CD4-positive, alpha-beta memory T cell (primary cell): ENCODE measurements around the gene HMGN2. TPM values are rescaled to one million over a fixed set of nuclear protein-coding genes. Genes with fewer than 3 reads are reported as not detected.

Experiments used
- CTCF ChIA-PET: fragments of 350-600 bp; sonication (Branson Sonifier 250); formaldehyde crosslinking; loops from one replicate; lab custom pipeline; 2021; ENCODE audit warnings: inconsistent platforms; ENCODE audit not compliant: partially characterized antibody; lab: Charles Lee
- POLR2A ChIA-PET: fragments of 350-600 bp; sonication (Branson Sonifier 250); formaldehyde crosslinking; loops from one replicate; lab custom pipeline; 2021; ENCODE audit not compliant: partially characterized antibody; lab: Charles Lee
- DNase-seq, 5 donors: peaks; one replicate each; pipeline versions ENCODE4 v3.0.0 to v3.0.0-alpha.2; 2020 to 2022; ENCODE audit warnings: mixed read lengths in 1 of 5
- H3K27ac ChIP-seq: one replicate; pipeline ENCODE4 v1.7.0; 2013; ENCODE audit warnings: low read depth, low read length
- H3K27me3 ChIP-seq: 2 replicates; pipeline ENCODE4 v1.7.0; 2013; ENCODE audit warnings: mild to moderate bottlenecking, low read length, moderate library complexity; ENCODE audit not compliant: insufficient read depth
- H3K36me3 ChIP-seq: 2 replicates; pipeline ENCODE4 v1.7.0; 2013; ENCODE audit warnings: mild to moderate bottlenecking, low read length, moderate library complexity; ENCODE audit not compliant: insufficient read depth
- H3K4me1 ChIP-seq: 2 replicates; pipeline ENCODE4 v1.7.0; 2013; ENCODE audit warnings: mild to moderate bottlenecking, low read length, moderate library complexity; ENCODE audit not compliant: insufficient read depth
- H3K4me3 ChIP-seq, 2 donors: one replicate each; pipeline ENCODE4 v1.7.0; 2013; ENCODE audit warnings: low read length in 2 of 2, mild to moderate bottlenecking in 1 of 2
- H3K9me3 ChIP-seq, 2 donors: one replicate each; pipeline ENCODE4 v1.7.0; 2013; ENCODE audit warnings: low read length in 2 of 2, control low read depth in 1 of 2; ENCODE audit not compliant: control insufficient read depth in 1 of 2
- H3K27ac Mint-ChIP-seq, 7 donors: one replicate each; pipeline ENCODE4 v1.8.0; 2020 to 2021; ENCODE audit warnings: mixed read lengths in 7 of 7, mild to moderate bottlenecking in 6 of 7, inconsistent platforms in 3 of 7, moderate library complexity in 3 of 7
- H3K27me3 Mint-ChIP-seq, 2 donors: one replicate each; pipeline ENCODE4 v1.8.0; 2020 to 2021; ENCODE audit warnings: mixed read lengths in 2 of 2
- H3K36me3 Mint-ChIP-seq, 2 donors: one replicate each; pipeline ENCODE4 v1.8.0; 2020 to 2021; ENCODE audit warnings: mixed read lengths in 2 of 2, inconsistent platforms in 1 of 2, mild to moderate bottlenecking in 1 of 2
- H3K4me1 Mint-ChIP-seq, 4 donors: one replicate each; pipeline ENCODE4 v1.8.0; 2020 to 2021; ENCODE audit warnings: mixed read lengths in 4 of 4, mild to moderate bottlenecking in 1 of 4
- H3K4me3 Mint-ChIP-seq, 8 donors: one replicate each; pipeline ENCODE4 v1.8.0; 2020 to 2021; ENCODE audit warnings: mixed read lengths in 8 of 8, mild to moderate bottlenecking in 7 of 8, moderate library complexity in 6 of 8, inconsistent platforms in 3 of 8
- H3K9me3 Mint-ChIP-seq, 8 donors: one replicate each; pipeline ENCODE4 v1.8.0; 2020 to 2021; ENCODE audit warnings: mixed read lengths in 8 of 8, mild to moderate bottlenecking in 5 of 8, inconsistent platforms in 3 of 8, moderate library complexity in 1 of 8
- intact Hi-C: fragments of 100-400 bp; cut with micrococcal nuclease; formaldehyde crosslinking; loops from one replicate; pipeline ENCODE4 v1.15.1; 2023
- polyA plus RNA-seq, 2 donors: library from polyadenylated mRNA; unstranded; fragments of 300-500 nt; fragmentation: Illumina TruSeq; gene quantifications; one replicate each; pipeline ENCODE4 v1.2.3, GENCODE V29; 2021
- total RNA-seq, 2 experiments: library from RNA; stranded (reverse); gene quantifications; one replicate each; pipeline ENCODE4 v1.2.3, GENCODE V29; 2021

Gene HMGN2
- total and polyA plus RNA-seq, 4 experiments from 2014 or later: 341 to 681 (median 464) TPM

GRCh38 chr1:26476958-26477357 lies 4.7 kb downstream of the HMGN2 start:
- Histone ChIP-seq H3K27me3 (no peaks in the 10 kb centered on the region), H3K36me3 (peaks cover 38% of the 10 kb centered on the region), H3K9me3 (no peaks in the 10 kb centered on the region), H3K27ac (no peak overlapping the region), H3K4me1 (peaks cover 31% of the 10 kb centered on the region), H3K4me3 (no peak overlapping the region)
- Mint-ChIP-seq H3K27ac (peak overlapping the region in 3 of 7 donors; percentile 53 to 76 (median 55)), H3K36me3 (peaks cover 40 to 53% of the 10 kb centered on the region in 2 donors), H3K4me3 (no peak overlapping the region), H3K9me3 (peaks cover 0 to 2% (median 0%) of the 10 kb centered on the region in 8 donors), H3K4me1 (peaks cover 20 to 52% (median 32%) of the 10 kb centered on the region in 4 donors), H3K27me3 (no peaks in the 10 kb centered on the region)
- DNase-seq: no peak
- ChIA-PET POLR2A (interaction anchor here (0.8 kb wide), 1 partner anchor 24 kb away, joined by 3 read pairs; no protein-coding TSS in a partner anchor), CTCF (interaction anchor here (0.7 kb wide), 1 partner anchor 64 kb away, joined by 3 read pairs; no protein-coding TSS in a partner anchor)
- intact Hi-C loops: loop anchor here (10.0 kb wide), 1 partner anchor 1042 kb away; the partner anchor contains the start of gene MACO1

GRCh38 chr1:26477446-26478152 lies 5.4 kb downstream of the HMGN2 start:
- H3K36me3 Mint-ChIP-seq: peaks cover 40 to 51% of the 10 kb centered on the region in 2 donors
- CTCF ChIA-PET: interaction anchor here (0.7 kb wide), 1 partner anchor 63 kb away, joined by 3 read pairs; no protein-coding TSS in a partner anchor
- Histone ChIP-seq H3K27ac (no peak overlapping the region), H3K27me3 (no peaks in the 10 kb centered on the region), H3K4me3 (no peak overlapping the region), H3K4me1 (peaks cover 30% of the 10 kb centered on the region), H3K36me3 (peaks cover 38% of the 10 kb centered on the region), H3K9me3 (no peaks in the 10 kb centered on the region)
- H3K27ac Mint-ChIP-seq: peak overlapping the region in 5 of 7 donors; percentile 42 to 75 (median 49)
- intact Hi-C loops: loop anchor here (10.0 kb wide), 1 partner anchor 1043 kb away; the partner anchor contains the start of gene MACO1
- DNase-seq: no peak
- H3K4me3 Mint-ChIP-seq: peak overlapping the region in 1 of 8 donors; percentile 39
- peaks cover 20 to 48% (median 31%) of the 10 kb centered on the region in 4 donors for H3K4me1 Mint-ChIP-seq
- H3K9me3 Mint-ChIP-seq: peaks cover 0 to 3% (median 0%) of the 10 kb centered on the region in 8 donors
- POLR2A ChIA-PET: interaction anchor here (0.8 kb wide), 1 partner anchor 23 kb away, joined by 3 read pairs; no protein-coding TSS in a partner anchor
- H3K27me3 Mint-ChIP-seq: no peaks in the 10 kb centered on the region

GRCh38 chr1:26478159-26478558 lies 5.9 kb downstream of the HMGN2 start:
- Histone ChIP-seq H3K4me1 (peaks cover 30% of the 10 kb centered on the region), H3K9me3 (no peaks in the 10 kb centered on the region), H3K4me3 (no peak overlapping the region), H3K36me3 (peaks cover 38% of the 10 kb centered on the region), H3K27me3 (no peaks in the 10 kb centered on the region), H3K27ac (no peak overlapping the region)
- intact Hi-C loops: loop anchor here (10.0 kb wide), 1 partner anchor 1043 kb away; the partner anchor contains the start of gene MACO1
- DNase-seq: no peak
- POLR2A ChIA-PET: interaction anchor here (0.9 kb wide), 1 partner anchor 23 kb away, joined by 4 read pairs; no protein-coding TSS in a partner anchor
- CTCF ChIA-PET: interaction anchor here (2.1 kb wide), 1 partner anchor 8 kb away, joined by 7 read pairs; no protein-coding TSS in a partner anchor
- H3K9me3 Mint-ChIP-seq: peaks cover 0 to 3% (median 0%) of the 10 kb centered on the region in 8 donors
- peak overlapping the region in 1 of 7 donors; percentile 42 for H3K27ac Mint-ChIP-seq
- no peaks in the 10 kb centered on the region for H3K27me3 Mint-ChIP-seq
- no peak overlapping the region for H3K4me3 Mint-ChIP-seq
- H3K4me1 Mint-ChIP-seq: peaks cover 20 to 45% (median 31%) of the 10 kb centered on the region in 4 donors
- peaks cover 39 to 49% of the 10 kb centered on the region in 2 donors for H3K36me3 Mint-ChIP-seq

GRCh38 chr1:26478988-26479387 lies 6.7 kb downstream of the HMGN2 start:
- Mint-ChIP-seq H3K36me3 (peaks cover 31 to 40% of the 10 kb centered on the region in 2 donors), H3K9me3 (peaks cover 0 to 3% (median 0%) of the 10 kb centered on the region in 8 donors), H3K4me1 (peaks cover 15 to 37% (median 25%) of the 10 kb centered on the region in 4 donors), H3K27me3 (no peaks in the 10 kb centered on the region), H3K27ac (peak overlapping the region in 5 of 7 donors; percentile 4 to 60 (median 37)), H3K4me3 (no peak overlapping the region)
- intact Hi-C loops: loop anchor here (10.0 kb wide), 1 partner anchor 1044 kb away; the partner anchor contains the start of gene MACO1
- no peaks in the 10 kb centered on the region for H3K9me3 ChIP-seq
- ChIA-PET CTCF (interaction anchor here (2.1 kb wide), 1 partner anchor 9 kb away, joined by 7 read pairs; no protein-coding TSS in a partner anchor), POLR2A (interaction anchor here (0.8 to 1.4 kb wide), 3 partner anchors 21 to 310 kb away, joined by 3 to 4 read pairs (median 4); no protein-coding TSS in a partner anchor)
- peaks cover 30% of the 10 kb centered on the region for H3K36me3 ChIP-seq
- no peak overlapping the region for H3K4me3 ChIP-seq
- no peak for DNase-seq
- H3K27ac ChIP-seq: no peak overlapping the region
- peaks cover 23% of the 10 kb centered on the region for H3K4me1 ChIP-seq
- H3K27me3 ChIP-seq: no peaks in the 10 kb centered on the region

- Mint-ChIP-seq H3K27ac (peak overlapping the region in 5 of 7 donors; percentile 10 to 81 (median 65)), H3K4me3 (no peak overlapping the region), H3K36me3 (peaks cover 4 to 9% of the 10 kb centered on the region in 2 donors), H3K9me3 (peaks cover 0 to 3% (median 0%) of the 10 kb centered on the region in 8 donors), H3K4me1 (peaks cover 4 to 10% (median 5%) of the 10 kb centered on the region in 4 donors), H3K27me3 (no peaks in the 10 kb centered on the region)
- Histone ChIP-seq H3K9me3 (no peaks in the 10 kb centered on the region), H3K27me3 (no peaks in the 10 kb centered on the region), H3K27ac (no peak overlapping the region), H3K4me1 (no peaks in the 10 kb centered on the region), H3K4me3 (no peak overlapping the region), H3K36me3 (no peaks in the 10 kb centered on the region)
- intact Hi-C loops: no loop called here
- DNase-seq: no peak
- CTCF ChIA-PET: no interaction called here
- POLR2A ChIA-PET: interaction anchor here (2.7 kb wide), 1 partner anchor 10 kb away, joined by 8 read pairs; the partner anchor contains the start of gene HMGN2
Observed at GRCh38 chr1:26482921-26483320, 10.7 kb downstream of the HMGN2 start.

GRCh38 chr1:26483980-26484379 lies 11.7 kb downstream of the HMGN2 start:
- Histone ChIP-seq H3K9me3 (no peaks in the 10 kb centered on the region), H3K27me3 (no peaks in the 10 kb centered on the region), H3K27ac (no peak overlapping the region), H3K4me3 (no peak overlapping the region), H3K36me3 (no peaks in the 10 kb centered on the region), H3K4me1 (no peaks in the 10 kb centered on the region)
- peaks cover 0 to 2% (median 0%) of the 10 kb centered on the region in 8 donors for H3K9me3 Mint-ChIP-seq
- H3K27me3 Mint-ChIP-seq: no peaks in the 10 kb centered on the region
- ChIA-PET POLR2A (interaction anchor here (1.2 kb wide), 1 partner anchor 17 kb away, joined by 3 read pairs; no protein-coding TSS in a partner anchor), CTCF (no interaction called here)
- H3K36me3 Mint-ChIP-seq: peaks cover under 1 to 3% of the 10 kb centered on the region in 2 donors
- DNase-seq: no peak
- no peak overlapping the region for H3K4me3 Mint-ChIP-seq
- peaks cover 1 to 8% (median 3%) of the 10 kb centered on the region in 4 donors for H3K4me1 Mint-ChIP-seq
- peak overlapping the region in 4 of 7 donors; percentile 5 to 83 (median 42) for H3K27ac Mint-ChIP-seq
- intact Hi-C loops: no loop called here
